Mucosa of descending colon (tissue), 3 donors: ENCODE results near the gene CHRNB1. TPM values are rescaled to one million over a fixed set of nuclear protein-coding genes. Genes with fewer than 3 reads are reported as not detected.
A peak's percentile ranks its signal among the peaks of the same experiment; 100 is the strongest.

ENCODE experiments used
- ATAC-seq: fragments of 200-7000 bp; cut with Tn5 transposase; one replicate; pipeline ENCODE4 v1.9.1; 2020; ENCODE audit warnings: mild to moderate bottlenecking, moderate library complexity
- DNase-seq, 3 donors: peaks; one replicate each; pipeline ENCODE4 v3.0.0-alpha.2; 2020
- H3K36me3 ChIP-seq: fragments of 200-600 bp; one replicate; pipeline ENCODE4 v1.8.0; 2021; ENCODE audit warnings: low read depth, mild to moderate bottlenecking
- H3K4me1 ChIP-seq: fragments of 200-600 bp; one replicate; pipeline ENCODE4 v1.8.0; 2021; ENCODE audit warnings: low read depth, mild to moderate bottlenecking
- H3K4me3 ChIP-seq: fragments of 200-600 bp; one replicate; pipeline ENCODE4 v1.8.0; 2021; ENCODE audit warnings: mild to moderate bottlenecking
- H3K9me3 ChIP-seq: fragments of 200-600 bp; one replicate; pipeline ENCODE4 v1.8.0; 2021; ENCODE audit warnings: mild to moderate bottlenecking
- intact Hi-C, 2 donors: fragments of 100-400 bp; cut with DNase I in 1 of 2; cut with micrococcal nuclease in 1 of 2; formaldehyde crosslinking; loops; one replicate each; pipeline versions ENCODE4 v1.11.0 to v1.11.1; 2022; cut with DNase I, micrococcal nuclease
- long read RNA-seq, 2 donors: library from polyadenylated mRNA; unstranded; transcript quantifications; one replicate each; pipeline ENCODE4 v2.0.0, GENCODE V29; 2019 to 2021
- total RNA-seq, 3 donors: library from RNA; stranded (reverse); fragmentation: NEBNext Ultra II Directional in 2 of 3; extraction: Animal tissue kit (Norgen Biotek cat#: 25700) in 2 of 3; gene quantifications; one replicate each; pipeline versions ENCODE4 v1.2.1 to v1.2.4, GENCODE V29; 2021 to 2023
- TF ChIP-seq, protein P1 (sequence below): fragments of 200-600 bp; IDR thresholded peaks from one replicate; pipeline ENCODE4 v1.8.0; 2022; ENCODE audit warnings: antibody characterized with exemption, mild to moderate bottlenecking
- donor health status: DM: no; HTN: no; CAD: no; lungs with moderate emphysema.
- donor health status: DM: no; HTN: no; CAD: no.
- donor health status: DM: no; HTN: yes; CAD: no.

CHRNB1 gene, protein sequence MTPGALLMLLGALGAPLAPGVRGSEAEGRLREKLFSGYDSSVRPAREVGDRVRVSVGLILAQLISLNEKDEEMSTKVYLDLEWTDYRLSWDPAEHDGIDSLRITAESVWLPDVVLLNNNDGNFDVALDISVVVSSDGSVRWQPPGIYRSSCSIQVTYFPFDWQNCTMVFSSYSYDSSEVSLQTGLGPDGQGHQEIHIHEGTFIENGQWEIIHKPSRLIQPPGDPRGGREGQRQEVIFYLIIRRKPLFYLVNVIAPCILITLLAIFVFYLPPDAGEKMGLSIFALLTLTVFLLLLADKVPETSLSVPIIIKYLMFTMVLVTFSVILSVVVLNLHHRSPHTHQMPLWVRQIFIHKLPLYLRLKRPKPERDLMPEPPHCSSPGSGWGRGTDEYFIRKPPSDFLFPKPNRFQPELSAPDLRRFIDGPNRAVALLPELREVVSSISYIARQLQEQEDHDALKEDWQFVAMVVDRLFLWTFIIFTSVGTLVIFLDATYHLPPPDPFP
- 1 to 10 TPM; 6.0 to 8.3 (median 7.7) TPM for total RNA-seq
- long read RNA-seq, donor 1, transcript CHRNB1-207 (2 exons, 1,095 nt), result major isoform, 5 of 6 reads
- long read RNA-seq, donor 1, partial matches to known transcripts, result 0 of 6 reads
- long read RNA-seq, donor 1, other reads (novel, unspliced or antisense), result 1 of 6 reads
- long read RNA-seq, donor 2, partial matches to known transcripts, result 0 of 4 reads
- long read RNA-seq, donor 2, other reads (novel, unspliced or antisense), result 1 of 4 reads

DNA sequence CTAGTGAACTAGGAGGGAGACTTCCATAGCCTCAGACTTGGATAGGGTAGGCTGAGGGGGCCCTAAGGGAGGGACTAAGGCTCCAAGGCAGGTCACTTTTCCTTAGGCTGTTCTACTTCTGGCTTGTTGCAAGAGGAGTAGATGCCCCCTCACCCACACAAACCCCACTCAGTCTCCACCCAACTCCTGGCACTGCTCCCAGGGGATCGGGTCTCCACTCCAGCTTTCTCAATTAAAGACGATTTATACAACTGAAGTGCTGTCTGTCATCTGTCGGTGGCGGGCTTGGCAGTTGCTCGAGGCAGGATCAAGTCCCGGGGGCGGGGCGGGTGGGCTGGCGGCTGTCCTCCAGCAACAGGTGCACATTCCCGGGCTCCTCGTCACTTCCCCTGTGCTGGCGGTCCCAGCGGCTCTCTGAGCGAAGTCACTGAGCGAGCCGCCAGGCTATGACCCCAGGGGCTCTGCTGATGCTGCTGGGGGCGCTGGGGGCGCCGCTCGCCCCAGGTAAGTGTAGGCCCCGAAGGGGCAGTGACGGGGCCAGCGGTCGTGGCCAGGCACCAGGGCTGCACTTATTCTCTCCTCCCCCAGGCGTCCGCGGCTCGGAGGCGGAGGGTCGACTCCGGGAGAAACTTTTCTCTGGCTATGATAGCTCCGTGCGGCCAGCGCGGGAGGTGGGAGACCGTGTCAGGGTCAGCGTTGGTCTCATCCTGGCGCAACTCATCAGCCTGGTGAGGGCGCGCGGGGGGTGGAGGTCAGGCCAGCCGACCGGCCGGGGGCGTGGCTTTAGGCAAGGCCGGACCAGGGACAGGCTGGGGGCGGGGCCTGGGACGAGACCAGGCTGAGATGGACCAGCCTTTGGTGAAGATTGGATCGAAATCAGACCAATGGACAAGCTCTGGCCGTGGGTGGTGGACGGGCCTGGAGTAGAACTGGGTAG, at the start of gene CHRNB1:
Gene CHRNB1 (plus strand): TSS at position 380 of the 937 bp plus-strand sequence. CDS start 67 bp downstream, at position 447.
- TF ChIP-seq, protein P1, sequence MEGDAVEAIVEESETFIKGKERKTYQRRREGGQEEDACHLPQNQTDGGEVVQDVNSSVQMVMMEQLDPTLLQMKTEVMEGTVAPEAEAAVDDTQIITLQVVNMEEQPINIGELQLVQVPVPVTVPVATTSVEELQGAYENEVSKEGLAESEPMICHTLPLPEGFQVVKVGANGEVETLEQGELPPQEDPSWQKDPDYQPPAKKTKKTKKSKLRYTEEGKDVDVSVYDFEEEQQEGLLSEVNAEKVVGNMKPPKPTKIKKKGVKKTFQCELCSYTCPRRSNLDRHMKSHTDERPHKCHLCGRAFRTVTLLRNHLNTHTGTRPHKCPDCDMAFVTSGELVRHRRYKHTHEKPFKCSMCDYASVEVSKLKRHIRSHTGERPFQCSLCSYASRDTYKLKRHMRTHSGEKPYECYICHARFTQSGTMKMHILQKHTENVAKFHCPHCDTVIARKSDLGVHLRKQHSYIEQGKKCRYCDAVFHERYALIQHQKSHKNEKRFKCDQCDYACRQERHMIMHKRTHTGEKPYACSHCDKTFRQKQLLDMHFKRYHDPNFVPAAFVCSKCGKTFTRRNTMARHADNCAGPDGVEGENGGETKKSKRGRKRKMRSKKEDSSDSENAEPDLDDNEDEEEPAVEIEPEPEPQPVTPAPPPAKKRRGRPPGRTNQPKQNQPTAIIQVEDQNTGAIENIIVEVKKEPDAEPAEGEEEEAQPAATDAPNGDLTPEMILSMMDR, result no peak
- DNase-seq, result peak; percentile 86 to 88 (median 87)
- Histone ChIP-seq H3K36me3 (no peaks in the 10 kb centered on the region), H3K4me3 (no peak within 1 kb of the TSS), H3K4me1 (peaks cover 14% of the 10 kb centered on the region), H3K9me3 (no peaks in the 10 kb centered on the region)
- intact Hi-C loops, result no loop called here
- peak; percentile 88 for ATAC-seq

DNA sequence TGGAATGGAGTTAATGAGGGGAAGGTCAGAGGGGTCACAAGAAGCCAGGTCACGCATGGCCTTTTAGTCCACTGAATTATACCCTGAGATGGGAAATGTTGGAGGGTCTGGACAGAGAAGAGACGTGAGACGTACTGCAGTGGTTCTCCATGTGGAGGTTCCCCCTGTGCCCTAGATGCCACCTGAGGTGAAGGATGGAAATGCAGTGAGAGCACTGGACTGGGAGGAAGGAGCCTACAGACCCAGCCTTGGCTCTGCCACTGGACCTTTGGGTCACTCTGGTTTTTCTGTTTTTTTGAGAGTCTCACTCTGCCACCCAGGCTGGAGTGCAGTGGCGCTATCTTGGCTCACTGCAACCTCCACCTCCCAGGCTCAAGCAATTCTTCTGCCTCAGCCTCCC, 48.7 kb upstream of the CHRNB1 start:
- no peaks in the 10 kb centered on the region for H3K9me3 ChIP-seq
- no peak for DNase-seq
- ATAC-seq, result no peak
- H3K4me3 ChIP-seq, result no peak overlapping the region
- intact Hi-C loops, result no loop called here
- H3K4me1 ChIP-seq, result peaks cover 8% of the 10 kb centered on the region
- TF ChIP-seq, protein P1, result no peak
- H3K36me3 ChIP-seq, result no peaks in the 10 kb centered on the region

DNA sequence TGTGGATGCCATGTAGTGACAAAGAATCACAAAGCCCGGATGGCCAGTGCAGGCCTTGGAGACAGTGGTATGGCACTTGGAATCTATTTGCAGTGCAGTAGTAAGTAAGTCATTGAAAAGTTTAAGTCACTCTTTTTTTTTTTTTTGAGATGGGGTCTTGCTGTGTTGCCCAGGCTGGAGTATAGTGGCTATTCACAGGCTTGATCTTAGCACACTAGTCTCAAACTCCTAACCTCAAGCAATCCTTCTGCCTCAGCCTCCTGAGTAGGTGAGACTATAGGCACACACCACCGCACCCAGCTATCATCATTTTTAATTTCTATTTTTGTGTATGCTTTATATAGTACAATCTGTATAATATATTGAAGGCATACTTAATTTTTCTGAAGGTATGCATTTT, 46.2 kb upstream of the CHRNB1 start:
- no peaks in the 10 kb centered on the region for H3K36me3 ChIP-seq
- no peaks in the 10 kb centered on the region for H3K9me3 ChIP-seq
- ATAC-seq (no peak), DNase-seq (no peak)
- intact Hi-C loops, result no loop called here
- peaks cover 15% of the 10 kb centered on the region for H3K4me1 ChIP-seq
- TF ChIP-seq, protein P1, result no peak
- no peak overlapping the region for H3K4me3 ChIP-seq

DNA sequence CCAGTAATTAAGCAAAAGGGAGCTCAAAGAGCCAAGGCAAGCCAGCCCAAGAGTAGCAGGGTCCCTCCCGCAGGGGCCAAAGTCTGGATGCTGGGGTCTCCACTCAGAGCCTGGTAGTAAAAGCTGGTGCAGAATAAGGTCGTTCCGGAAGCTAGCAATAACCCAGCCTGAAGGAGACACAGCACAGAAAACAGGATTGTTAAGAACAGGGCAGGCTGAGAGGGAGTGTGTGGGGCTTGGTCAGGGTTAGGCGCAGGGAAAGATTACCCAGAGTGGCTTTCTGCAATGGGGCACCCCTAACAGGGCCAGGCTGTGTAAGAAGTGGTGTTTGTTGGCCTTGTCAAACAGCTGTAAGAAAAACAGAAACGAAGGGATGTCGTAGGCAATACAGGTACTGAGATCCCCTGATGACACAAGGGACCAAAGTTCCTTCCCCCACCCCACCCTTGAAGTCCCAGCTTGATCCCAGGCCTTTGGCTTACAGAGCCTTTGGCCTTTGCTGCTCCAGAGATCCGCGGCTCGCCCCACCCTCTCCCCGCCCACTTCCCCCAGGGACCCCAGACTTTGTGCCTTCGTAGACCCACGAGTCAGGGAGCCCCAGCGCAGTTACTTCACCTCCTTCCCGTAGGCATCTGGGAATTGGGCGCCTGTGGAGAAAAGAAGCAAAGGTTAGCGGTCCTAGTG, 41.7 kb upstream of the CHRNB1 start:
- intact Hi-C loops, result no loop called here
- Histone ChIP-seq H3K4me3 (peak overlapping the region; percentile 16), H3K36me3 (no peaks in the 10 kb centered on the region), H3K4me1 (peaks cover 19% of the 10 kb centered on the region), H3K9me3 (no peaks in the 10 kb centered on the region)
- peak; percentile 54 for ATAC-seq
- TF ChIP-seq, protein P1, result no peak
- peak; percentile 72 to 82 (median 80) for DNase-seq

DNA sequence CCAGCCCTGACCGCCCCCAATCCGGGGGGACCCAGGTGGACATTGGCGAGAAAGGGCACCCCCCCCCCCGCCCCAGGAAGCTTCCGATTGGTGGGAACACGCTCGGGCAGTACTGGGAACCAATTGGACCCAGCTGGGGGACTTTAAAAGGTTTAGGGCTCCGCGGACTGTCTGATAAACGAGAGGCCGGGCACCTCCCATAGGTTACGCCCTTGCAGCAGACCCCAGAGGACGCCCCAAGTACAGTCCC, 41.2 kb upstream of the CHRNB1 start:
- intact Hi-C loops, result no loop called here
- Histone ChIP-seq H3K4me3 (peak overlapping the region; percentile 16), H3K36me3 (no peaks in the 10 kb centered on the region), H3K9me3 (no peaks in the 10 kb centered on the region), H3K4me1 (peaks cover 20% of the 10 kb centered on the region)
- DNase-seq, result no peak
- ATAC-seq, result peak; percentile 42
- TF ChIP-seq, protein P1, result no peak
